KMS-11 (cell line): ENCODE results near the gene SMC2.

ENCODE experiments used
- H2AFZ ChIP-seq: fragments of 200-600 bp; sonication (generic); 2 replicates; pipeline ENCODE4 v1.6.1; 2016; ENCODE audit warnings: antibody characterized with exemption, mixed run types, low read depth
- H3K27ac ChIP-seq: fragments of 200-600 bp; sonication (generic); 2 replicates; pipeline ENCODE4 v1.6.1; 2016; ENCODE audit warnings: mild to moderate bottlenecking, mixed run types
- H3K27me3 ChIP-seq: fragments of 200-600 bp; sonication (generic); 2 replicates; pipeline ENCODE4 v1.6.1; 2017; ENCODE audit warnings: mild to moderate bottlenecking, low read depth, mixed run types, moderate library complexity; ENCODE audit not compliant: insufficient read depth
- H3K36me3 ChIP-seq: fragments of 200-600 bp; sonication (generic); 2 replicates; pipeline ENCODE4 v1.6.1; 2017; ENCODE audit warnings: mild to moderate bottlenecking, mixed run types; ENCODE audit not compliant: insufficient read depth
- H3K4me1 ChIP-seq: fragments of 200-600 bp; sonication (generic); 2 replicates; pipeline ENCODE4 v1.6.1; 2016; ENCODE audit warnings: mild to moderate bottlenecking, low read depth, mixed run types; ENCODE audit not compliant: poor library complexity, severe bottlenecking
- H3K4me2 ChIP-seq: fragments of 200-600 bp; sonication (generic); 2 replicates; pipeline ENCODE4 v1.7.0; 2016; ENCODE audit warnings: mild to moderate bottlenecking, mixed run types
- H3K4me3 ChIP-seq: fragments of 200-600 bp; sonication (generic); IDR thresholded peaks from 2 replicates; pipeline ENCODE4 v1.6.1; 2017; ENCODE audit warnings: low read depth, low read length, mixed read lengths; ENCODE audit not compliant: insufficient read depth
- H3K79me2 ChIP-seq: fragments of 200-600 bp; sonication (generic); 2 replicates; pipeline ENCODE4 v1.6.1; 2016; ENCODE audit warnings: low read depth, mixed run types; ENCODE audit not compliant: insufficient read depth
- H3K9ac ChIP-seq: fragments of 200-600 bp; sonication (generic); 2 replicates; pipeline ENCODE4 v1.6.1; 2016; ENCODE audit warnings: mild to moderate bottlenecking, mixed run types
- H4K20me1 ChIP-seq: fragments of 200-600 bp; sonication (generic); 2 replicates; pipeline ENCODE4 v1.6.1; 2016; ENCODE audit warnings: mild to moderate bottlenecking, mixed run types; ENCODE audit not compliant: insufficient read depth
- TF ChIP-seq, protein P1 (sequence below): fragments of 200-600 bp; sonication (generic); conservative IDR thresholded peaks from 2 replicates; pipeline ENCODE4 v1.6.1; 2017; ENCODE audit warnings: low read depth, mild to moderate bottlenecking, antibody characterized with exemption, low read length, moderate library complexity, mixed read lengths

Gene SMC2

DNA sequence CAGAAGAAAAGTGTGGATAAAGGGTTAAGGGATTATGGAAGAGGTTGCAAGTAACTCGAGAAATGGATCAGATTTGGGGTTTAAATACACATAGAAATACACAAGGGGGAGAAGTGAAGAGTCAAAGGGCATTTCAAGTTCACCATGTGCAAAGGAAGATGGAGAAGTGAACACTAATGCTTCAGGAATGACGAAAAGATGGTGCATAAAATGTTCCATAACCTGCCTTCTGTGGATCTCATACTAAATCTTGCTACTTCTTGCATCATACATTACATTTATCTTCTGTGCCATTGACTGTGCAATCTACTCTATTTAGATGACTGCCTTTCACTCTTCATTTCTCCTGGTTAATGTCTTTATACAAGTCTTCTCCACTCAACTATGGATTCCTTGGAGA, 5.7 kb upstream of the SMC2 start:
- Histone ChIP-seq H3K36me3 (no peaks in the 10 kb centered on the region), H3K79me2 (no peaks in the 10 kb centered on the region), H3K4me1 (peaks cover 18% of the 10 kb centered on the region), H4K20me1 (no peaks in the 10 kb centered on the region), H3K4me3 (no peak overlapping the region), H3K27ac (no peak overlapping the region), H3K27me3 (no peaks in the 10 kb centered on the region), H3K9ac (no peak overlapping the region), H3K4me2 (no peak overlapping the region), H2AFZ (no peak overlapping the region)
- TF ChIP-seq, protein P1, sequence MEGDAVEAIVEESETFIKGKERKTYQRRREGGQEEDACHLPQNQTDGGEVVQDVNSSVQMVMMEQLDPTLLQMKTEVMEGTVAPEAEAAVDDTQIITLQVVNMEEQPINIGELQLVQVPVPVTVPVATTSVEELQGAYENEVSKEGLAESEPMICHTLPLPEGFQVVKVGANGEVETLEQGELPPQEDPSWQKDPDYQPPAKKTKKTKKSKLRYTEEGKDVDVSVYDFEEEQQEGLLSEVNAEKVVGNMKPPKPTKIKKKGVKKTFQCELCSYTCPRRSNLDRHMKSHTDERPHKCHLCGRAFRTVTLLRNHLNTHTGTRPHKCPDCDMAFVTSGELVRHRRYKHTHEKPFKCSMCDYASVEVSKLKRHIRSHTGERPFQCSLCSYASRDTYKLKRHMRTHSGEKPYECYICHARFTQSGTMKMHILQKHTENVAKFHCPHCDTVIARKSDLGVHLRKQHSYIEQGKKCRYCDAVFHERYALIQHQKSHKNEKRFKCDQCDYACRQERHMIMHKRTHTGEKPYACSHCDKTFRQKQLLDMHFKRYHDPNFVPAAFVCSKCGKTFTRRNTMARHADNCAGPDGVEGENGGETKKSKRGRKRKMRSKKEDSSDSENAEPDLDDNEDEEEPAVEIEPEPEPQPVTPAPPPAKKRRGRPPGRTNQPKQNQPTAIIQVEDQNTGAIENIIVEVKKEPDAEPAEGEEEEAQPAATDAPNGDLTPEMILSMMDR, result no peak

DNA sequence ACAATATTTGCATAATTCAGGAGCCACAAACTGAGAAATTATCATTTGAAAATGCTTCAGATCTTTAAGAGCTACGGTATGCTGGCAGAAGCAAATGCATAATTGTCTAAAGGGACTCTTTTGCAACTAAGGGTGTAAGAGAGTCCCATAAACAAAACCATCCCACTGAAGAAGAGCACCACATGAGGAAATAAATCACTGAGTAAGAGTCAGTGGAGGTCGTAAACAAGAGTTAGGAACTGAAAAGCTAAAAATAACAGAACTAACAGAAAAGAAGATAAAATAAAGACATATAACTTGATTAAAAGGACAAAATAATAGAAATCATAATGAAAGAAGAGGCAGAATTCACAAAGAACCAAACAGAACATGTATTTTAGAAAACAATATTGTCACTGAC, 3.5 kb upstream of the SMC2 start:
- Histone ChIP-seq H3K27ac (no peak overlapping the region), H2AFZ (no peak overlapping the region), H3K4me3 (no peak overlapping the region), H3K4me1 (peaks cover 19% of the 10 kb centered on the region), H3K4me2 (no peak overlapping the region), H4K20me1 (no peaks in the 10 kb centered on the region), H3K36me3 (no peaks in the 10 kb centered on the region), H3K9ac (no peak overlapping the region), H3K27me3 (no peaks in the 10 kb centered on the region), H3K79me2 (peaks cover 11% of the 10 kb centered on the region)
- TF ChIP-seq, protein P1, result no peak

- Histone ChIP-seq H3K36me3 (no peaks in the 10 kb centered on the region), H3K79me2 (peaks cover 16% of the 10 kb centered on the region), H3K9ac (no peak overlapping the region), H3K4me1 (peaks cover 25% of the 10 kb centered on the region), H3K27me3 (no peaks in the 10 kb centered on the region), H3K4me2 (no peak overlapping the region), H4K20me1 (no peaks in the 10 kb centered on the region), H3K27ac (no peak overlapping the region), H3K4me3 (no peak overlapping the region), H2AFZ (no peak overlapping the region)
- TF ChIP-seq, protein P1, result no peak
Observed at GRCh38 chr9:104091116-104091515, 3.0 kb upstream of the SMC2 start.

DNA sequence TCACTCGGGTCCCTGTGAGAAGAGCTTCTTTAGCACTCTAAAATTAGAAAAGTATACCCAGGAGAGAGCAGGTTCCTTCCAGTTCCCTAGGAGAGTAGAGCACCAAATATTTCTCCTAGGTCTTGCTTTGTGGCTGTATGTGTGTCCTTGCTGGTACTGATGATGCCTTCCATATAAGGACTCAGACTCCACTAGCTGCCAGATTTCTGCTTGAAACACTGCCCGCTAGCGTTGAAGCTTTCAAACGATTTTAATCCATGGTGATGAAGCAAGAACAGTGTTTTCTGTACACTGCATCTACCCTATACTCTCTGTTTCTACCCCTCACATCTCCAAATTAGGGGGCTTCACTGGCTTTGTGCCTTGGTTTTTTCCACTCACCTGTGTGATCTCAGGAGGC, 2.4 kb upstream of the SMC2 start:
- Histone ChIP-seq H3K4me2 (peak overlapping the region; percentile 65; the same call in 1 of the 2 replicates), H3K79me2 (peaks cover 19% of the 10 kb centered on the region), H3K27me3 (no peaks in the 10 kb centered on the region), H3K9ac (no peak overlapping the region), H3K36me3 (no peaks in the 10 kb centered on the region), H3K4me1 (peaks cover 31% of the 10 kb centered on the region), H3K27ac (no peak overlapping the region), H4K20me1 (no peaks in the 10 kb centered on the region), H3K4me3 (no peak overlapping the region), H2AFZ (no peak overlapping the region)
- TF ChIP-seq, protein P1, result no peak
